ENCODE measurements around the gene SGF29.
A peak's percentile ranks its signal among the peaks of the same experiment; 100 is the strongest.
"Not testable (repeated sequence)": the region's sequence is repeated elsewhere in the genome, so short reads cannot be mapped to it uniquely, and the experiment has no call there.

The SGF29 gene

DNA sequence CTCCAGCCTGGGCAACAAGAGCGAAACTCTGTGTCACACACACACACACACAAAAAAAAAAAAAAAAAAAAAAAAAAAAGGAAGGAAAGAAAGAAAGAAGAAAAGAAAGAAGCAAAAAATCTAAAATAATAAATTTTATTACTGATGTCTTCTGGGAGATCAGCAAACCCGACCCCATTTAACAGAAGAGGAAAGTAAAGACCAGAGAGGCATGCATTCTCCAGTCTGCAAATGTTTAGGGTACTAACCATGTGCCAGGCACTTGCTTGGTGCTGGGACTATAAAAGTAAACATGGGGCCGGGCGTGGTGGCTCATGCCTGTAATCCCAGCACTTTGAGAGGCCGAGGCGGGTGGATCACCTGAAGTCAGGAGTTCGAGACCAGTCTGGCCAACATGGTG, 7.8 kb upstream of the SGF29 start:
- H3K27ac Mint-ChIP-seq; H3K4me3 Mint-ChIP-seq; H3K4me1 Mint-ChIP-seq (ENCODE audit: low read depth); H3K9me3 Mint-ChIP-seq (ENCODE audit: low read depth); H3K27me3 Mint-ChIP-seq; H3K36me3 Mint-ChIP-seq: not testable (repeated sequence)

DNA sequence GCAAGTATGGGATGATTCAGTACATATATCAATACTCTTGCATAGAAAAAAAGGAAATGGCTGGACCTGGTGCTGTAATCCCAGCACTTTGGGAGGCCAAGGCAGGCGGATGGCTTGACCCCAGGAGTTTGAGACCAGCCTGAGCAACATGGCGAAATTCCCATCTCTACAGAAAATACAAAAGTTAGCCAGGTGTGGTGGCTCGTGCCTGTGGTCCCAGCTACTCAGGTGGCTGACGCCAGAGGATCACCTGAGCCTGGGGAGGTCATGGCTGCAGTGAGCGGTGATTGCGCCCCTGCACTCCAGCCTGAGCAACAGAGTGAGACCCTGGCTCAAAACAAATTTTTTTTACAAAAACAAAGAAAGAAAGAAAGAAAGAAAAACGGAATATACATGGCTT, 7.1 kb upstream of the SGF29 start:
- H3K9me3 Mint-ChIP-seq (ENCODE audit: low read depth), result no peaks in the 10 kb centered on the region
- peaks cover 6% of the 10 kb centered on the region for H3K4me1 Mint-ChIP-seq (ENCODE audit: low read depth)
- no peak overlapping the region for H3K4me3 Mint-ChIP-seq
- no peaks in the 10 kb centered on the region for H3K36me3 Mint-ChIP-seq
- H3K27me3 Mint-ChIP-seq, result no peaks in the 10 kb centered on the region
- no peak overlapping the region for H3K27ac Mint-ChIP-seq

DNA sequence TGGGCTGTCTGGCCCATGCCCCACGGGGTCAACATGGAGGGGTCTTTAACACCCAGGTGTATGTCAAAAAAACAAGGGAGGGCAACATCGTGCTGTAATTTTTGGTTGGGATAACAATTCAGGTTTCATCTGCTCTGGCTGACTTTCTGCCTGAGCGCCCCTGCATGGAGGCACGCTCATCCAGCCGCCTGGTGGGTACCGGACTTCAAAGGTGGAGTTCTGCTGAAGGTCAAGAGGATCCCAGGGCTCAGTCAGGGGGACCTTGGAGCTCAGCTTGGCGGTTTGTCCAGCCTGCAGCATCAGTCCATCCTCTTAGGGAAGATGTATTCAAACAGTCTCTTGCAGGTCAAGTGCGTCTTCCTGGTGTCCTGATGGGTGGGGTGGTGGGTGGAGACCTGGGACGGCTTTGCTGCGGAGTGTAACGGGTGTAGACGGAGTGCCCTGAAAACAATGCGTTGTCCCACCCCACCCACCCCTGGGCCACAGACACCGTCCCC, 5.4 kb upstream of the SGF29 start:
- Mint-ChIP-seq H3K27ac (no peak overlapping the region), H3K4me3 (no peak overlapping the region), H3K9me3 (ENCODE audit: low read depth) (no peaks in the 10 kb centered on the region), H3K27me3 (no peaks in the 10 kb centered on the region), H3K36me3 (no peaks in the 10 kb centered on the region), H3K4me1 (ENCODE audit: low read depth) (peaks cover 4% of the 10 kb centered on the region)

DNA sequence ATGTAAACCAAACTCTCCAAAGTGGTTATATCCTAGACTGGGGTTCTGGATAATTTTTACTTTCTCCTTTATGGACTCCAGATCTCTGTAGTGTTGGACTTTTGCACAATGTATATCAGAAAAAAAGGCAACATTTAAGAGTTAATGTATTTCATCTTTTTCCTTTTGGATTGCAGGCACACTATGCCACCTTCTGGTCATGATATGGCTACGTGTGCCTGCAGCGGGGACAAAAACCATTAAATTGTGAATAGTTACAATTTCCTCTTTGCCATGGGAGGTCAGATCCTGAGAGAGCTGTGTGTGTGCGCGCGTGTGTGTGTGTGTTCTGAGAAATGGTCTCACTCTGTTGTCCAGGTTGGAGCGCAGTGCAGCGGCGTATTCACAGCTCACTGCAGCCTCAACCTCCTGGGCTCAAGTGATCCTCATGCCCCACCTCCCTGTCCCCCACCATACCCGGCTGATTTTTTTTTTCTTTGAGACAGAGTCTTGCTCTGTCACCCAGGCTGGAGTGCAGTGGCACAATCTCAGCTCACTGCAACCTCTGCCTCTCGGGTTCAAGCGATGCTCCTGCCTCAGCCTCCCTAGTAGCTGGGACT, 4.3 kb upstream of the SGF29 start:
- Mint-ChIP-seq H3K9me3 (ENCODE audit: low read depth) (no peaks in the 10 kb centered on the region), H3K4me3 (peak overlapping the region; percentile 15), H3K36me3 (no peaks in the 10 kb centered on the region), H3K27me3 (no peaks in the 10 kb centered on the region), H3K27ac (no peak overlapping the region), H3K4me1 (ENCODE audit: low read depth) (peaks cover 7% of the 10 kb centered on the region)

DNA sequence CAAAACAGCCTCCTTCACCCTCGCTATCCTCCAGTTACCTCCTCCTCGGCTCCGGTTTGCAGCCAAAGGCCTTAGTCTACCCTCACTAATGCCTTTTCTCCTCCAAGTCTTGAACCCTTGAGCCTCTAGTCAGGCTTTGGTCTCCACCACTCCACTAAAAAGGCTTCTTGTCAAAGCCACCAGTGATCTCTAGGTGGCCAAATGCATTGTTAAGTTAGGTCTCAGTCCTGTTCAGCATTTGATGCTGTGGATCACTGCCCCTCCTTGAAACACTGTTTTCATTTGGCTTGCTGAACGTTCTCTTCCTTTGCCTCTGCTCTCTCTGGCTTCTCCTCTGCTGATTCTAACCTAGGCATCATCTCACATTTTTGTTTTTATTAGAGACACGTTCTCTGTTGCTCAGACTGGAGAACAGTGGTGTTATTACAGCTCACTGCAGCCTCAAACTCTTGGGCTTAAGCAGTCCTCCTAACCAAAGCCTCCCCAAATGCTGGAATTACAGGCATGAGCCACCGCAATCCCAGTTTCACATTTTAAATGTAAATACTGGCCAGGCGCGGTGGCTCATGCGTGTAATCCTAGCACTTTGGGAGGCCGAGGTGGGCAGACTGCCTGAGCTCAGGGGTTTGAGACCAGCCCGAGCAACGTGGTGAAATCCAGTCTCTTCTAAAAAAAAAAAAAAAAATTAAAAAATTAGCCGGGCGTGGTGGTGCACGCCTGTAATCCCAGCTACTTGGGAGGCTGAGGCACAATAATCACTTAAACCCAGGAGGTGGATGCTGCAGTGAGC, 1.1 kb downstream of the SGF29 start:
- Mint-ChIP-seq H3K36me3 (peaks cover 7% of the 10 kb centered on the region), H3K4me3 (peak overlapping the region; percentile 95), H3K4me1 (ENCODE audit: low read depth) (peaks cover 34% of the 10 kb centered on the region), H3K27ac (peak overlapping the region; percentile 89), H3K27me3 (no peaks in the 10 kb centered on the region), H3K9me3 (ENCODE audit: low read depth) (no peaks in the 10 kb centered on the region)

DNA sequence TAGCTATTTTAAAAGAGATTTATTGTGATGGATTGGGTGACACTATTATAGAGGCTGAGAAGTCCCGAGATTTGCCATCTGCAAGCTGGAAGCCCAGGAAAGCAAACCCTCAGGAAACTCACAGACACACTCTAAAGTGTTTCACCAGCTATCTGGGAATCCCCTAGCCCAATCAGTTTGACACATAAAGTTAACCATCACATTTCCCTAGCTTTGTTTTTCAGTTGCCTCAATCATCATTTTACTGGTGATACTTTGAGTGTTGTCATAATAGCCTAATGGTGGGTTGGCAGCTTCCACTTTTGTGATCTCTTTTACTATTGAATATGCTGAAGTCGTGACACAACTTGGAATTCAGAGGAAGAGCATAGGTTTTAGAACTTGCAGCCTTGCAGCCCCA, 1.8 kb downstream of the SGF29 start:
- peak overlapping the region; percentile 76 for H3K27ac Mint-ChIP-seq
- H3K4me3 Mint-ChIP-seq, result peak overlapping the region; percentile 44
- peaks cover 7% of the 10 kb centered on the region for H3K36me3 Mint-ChIP-seq
- H3K4me1 Mint-ChIP-seq (ENCODE audit: low read depth), result peaks cover 36% of the 10 kb centered on the region
- no peaks in the 10 kb centered on the region for H3K27me3 Mint-ChIP-seq
- no peaks in the 10 kb centered on the region for H3K9me3 Mint-ChIP-seq (ENCODE audit: low read depth)

DNA sequence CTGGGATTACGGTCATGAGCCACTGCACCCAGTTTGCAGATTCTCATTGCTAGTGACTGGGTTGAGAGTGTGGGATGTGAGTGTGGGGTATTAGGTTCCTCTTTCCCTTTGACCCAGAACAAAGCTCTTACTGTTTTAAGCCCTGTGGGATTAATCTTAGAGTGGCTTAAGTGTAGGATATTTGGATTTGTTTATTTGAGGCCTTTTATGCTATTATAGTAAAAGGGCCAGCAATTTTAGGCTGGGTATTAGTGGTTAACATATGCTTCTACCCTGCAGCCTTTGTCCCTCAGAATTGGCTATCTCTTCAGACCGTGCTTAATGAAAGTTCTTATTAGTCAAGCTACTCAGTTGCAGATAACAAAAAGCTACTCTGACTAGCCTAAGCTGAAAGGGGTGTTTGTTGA, 3.2 kb downstream of the SGF29 start:
- H3K27ac Mint-ChIP-seq, result no peak overlapping the region
- H3K36me3 Mint-ChIP-seq, result peaks cover 7% of the 10 kb centered on the region
- no peaks in the 10 kb centered on the region for H3K9me3 Mint-ChIP-seq (ENCODE audit: low read depth)
- H3K4me3 Mint-ChIP-seq, result peak overlapping the region; percentile 17
- no peaks in the 10 kb centered on the region for H3K27me3 Mint-ChIP-seq
- H3K4me1 Mint-ChIP-seq (ENCODE audit: low read depth), result peaks cover 40% of the 10 kb centered on the region

DNA sequence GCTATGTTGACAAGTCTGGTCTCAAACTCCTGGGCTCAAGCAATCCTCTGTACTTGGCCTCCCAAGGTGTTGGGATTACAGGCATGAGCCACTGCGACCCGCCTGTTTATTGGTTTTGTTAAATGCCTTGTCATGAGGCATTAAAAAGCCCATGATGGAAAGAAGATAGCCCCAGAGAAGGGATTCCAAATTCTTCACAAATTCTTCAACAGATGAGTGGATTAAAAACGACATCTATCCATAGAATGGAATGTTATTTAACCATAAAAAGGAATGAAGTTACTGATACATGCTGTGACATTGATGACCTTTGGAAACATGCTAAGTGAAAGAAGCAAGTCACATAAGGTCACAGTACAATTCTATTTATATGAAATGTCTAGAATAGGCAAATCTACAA, 4.7 kb downstream of the SGF29 start:
- peaks cover 52% of the 10 kb centered on the region for H3K4me1 Mint-ChIP-seq (ENCODE audit: low read depth)
- no peak overlapping the region for H3K4me3 Mint-ChIP-seq
- no peaks in the 10 kb centered on the region for H3K27me3 Mint-ChIP-seq
- H3K27ac Mint-ChIP-seq, result no peak overlapping the region
- no peaks in the 10 kb centered on the region for H3K9me3 Mint-ChIP-seq (ENCODE audit: low read depth)
- H3K36me3 Mint-ChIP-seq, result peaks cover 7% of the 10 kb centered on the region

DNA sequence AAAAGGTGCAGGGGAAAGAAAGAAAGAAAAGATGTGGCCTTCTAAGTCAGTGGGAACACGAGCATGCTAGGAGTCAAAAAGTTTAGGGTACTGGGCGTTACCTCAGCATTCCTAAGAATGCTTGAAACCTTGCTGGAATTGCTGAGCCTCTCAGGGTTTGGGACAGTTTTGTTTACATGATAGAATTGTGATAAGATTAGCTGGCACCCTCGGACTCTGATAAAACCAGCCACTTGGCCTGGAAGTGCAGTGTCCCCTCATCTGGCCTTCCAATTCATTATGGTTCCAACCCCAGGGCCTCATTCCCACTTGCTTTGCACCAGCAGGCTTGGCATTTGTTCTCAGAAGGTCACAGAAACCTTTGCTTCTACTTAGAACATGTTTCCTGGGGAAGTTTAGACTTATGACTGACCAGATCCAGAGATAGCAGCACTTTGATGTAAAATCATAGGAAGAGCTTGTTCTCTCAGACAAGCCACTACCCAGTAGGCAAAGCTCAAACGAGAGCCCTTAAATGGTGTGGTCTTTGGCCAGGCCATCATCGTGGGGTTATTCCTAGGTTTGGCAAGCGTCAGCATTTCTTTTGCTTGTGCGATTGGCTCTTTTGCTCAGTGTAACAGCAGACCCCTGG, 8.0 kb downstream of the SGF29 start:
- H3K4me3 Mint-ChIP-seq, result no peak overlapping the region
- H3K9me3 Mint-ChIP-seq (ENCODE audit: low read depth), result no peaks in the 10 kb centered on the region
- peaks cover 13% of the 10 kb centered on the region for H3K36me3 Mint-ChIP-seq
- peaks cover 43% of the 10 kb centered on the region for H3K4me1 Mint-ChIP-seq (ENCODE audit: low read depth)
- no peak overlapping the region for H3K27ac Mint-ChIP-seq
- H3K27me3 Mint-ChIP-seq, result no peaks in the 10 kb centered on the region

DNA sequence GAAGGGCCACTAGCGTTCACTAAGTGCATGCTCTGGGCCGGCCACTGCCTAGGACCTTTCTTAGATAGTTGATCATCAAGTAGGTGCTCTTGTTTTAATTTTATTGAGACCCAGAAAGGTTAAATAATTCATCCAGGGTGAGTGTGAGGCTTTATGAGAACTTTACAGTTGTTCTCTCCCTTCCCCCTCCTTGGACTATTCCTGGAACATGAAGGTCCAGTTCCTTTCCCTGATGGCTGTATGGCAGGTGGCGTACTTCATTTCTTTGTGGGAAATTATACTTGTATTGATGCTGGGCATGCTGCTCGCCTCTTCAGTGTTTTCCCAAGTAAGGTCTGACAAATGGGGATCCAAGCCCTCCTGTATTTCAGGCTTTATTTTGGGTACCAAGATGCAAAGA, 8.5 kb downstream of the SGF29 start:
- Mint-ChIP-seq H3K9me3 (ENCODE audit: low read depth) (no peaks in the 10 kb centered on the region), H3K27me3 (no peaks in the 10 kb centered on the region), H3K4me1 (ENCODE audit: low read depth) (peaks cover 38% of the 10 kb centered on the region), H3K36me3 (peaks cover 14% of the 10 kb centered on the region), H3K27ac (no peak overlapping the region), H3K4me3 (no peak overlapping the region)

DNA sequence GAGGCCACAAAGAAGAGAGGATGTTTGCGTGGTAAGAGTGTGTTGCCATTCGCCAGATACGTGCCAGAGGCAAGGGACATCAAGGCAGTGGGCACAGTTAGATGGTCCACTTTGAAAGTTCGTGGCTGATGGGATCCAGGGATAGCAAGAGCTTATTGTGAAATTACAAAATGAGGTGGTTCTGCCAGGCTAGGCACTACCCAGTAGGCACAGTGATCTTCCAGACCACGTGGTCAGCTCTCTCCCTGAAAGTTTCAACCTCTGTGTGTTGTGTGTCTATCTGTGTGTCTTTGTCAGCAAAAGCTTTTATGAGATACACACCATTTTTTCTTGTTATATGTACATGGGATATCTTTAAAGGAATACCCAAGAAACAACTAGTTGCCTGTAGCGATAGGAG, 9.5 kb downstream of the SGF29 start:
- Mint-ChIP-seq H3K9me3 (ENCODE audit: low read depth) (peaks cover 3% of the 10 kb centered on the region), H3K36me3 (peaks cover 18% of the 10 kb centered on the region), H3K27ac (no peak overlapping the region), H3K4me1 (ENCODE audit: low read depth) (peaks cover 39% of the 10 kb centered on the region), H3K4me3 (no peak overlapping the region), H3K27me3 (no peaks in the 10 kb centered on the region)

DNA sequence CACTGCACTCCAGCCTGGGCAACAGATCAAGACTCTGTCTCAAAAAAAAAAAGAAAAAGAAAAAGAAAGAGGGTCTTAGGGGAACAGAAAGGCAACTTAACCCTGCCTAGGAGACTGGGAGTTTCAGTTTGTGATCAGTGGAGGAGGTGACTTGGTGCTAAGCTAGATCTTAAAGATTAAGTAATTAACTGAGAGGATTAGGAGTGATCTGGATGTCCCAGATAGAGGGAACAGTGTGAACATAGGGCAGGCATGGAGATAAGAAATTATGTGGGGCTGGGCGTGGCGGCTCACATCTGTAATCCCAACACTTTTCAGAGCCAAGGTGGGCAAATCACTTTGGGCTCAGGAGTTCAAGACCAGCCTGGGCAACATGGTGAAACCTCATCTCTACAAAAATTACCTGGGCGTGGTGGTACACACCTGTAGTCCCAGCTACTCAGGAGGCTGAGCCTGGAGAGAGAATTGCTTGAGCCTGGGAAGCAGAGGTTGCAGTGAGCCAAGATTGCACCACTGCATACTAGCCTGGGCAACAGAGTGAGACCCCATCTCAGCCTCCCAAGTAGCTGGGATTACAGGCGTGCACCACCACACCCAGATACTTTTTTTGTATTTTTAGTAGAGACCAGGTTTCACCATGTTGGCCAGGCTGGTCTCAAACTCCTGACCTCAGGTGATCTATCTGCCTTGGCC, 12.7 kb downstream of the SGF29 start:
- H3K27ac Mint-ChIP-seq, result not testable (repeated sequence)

DNA sequence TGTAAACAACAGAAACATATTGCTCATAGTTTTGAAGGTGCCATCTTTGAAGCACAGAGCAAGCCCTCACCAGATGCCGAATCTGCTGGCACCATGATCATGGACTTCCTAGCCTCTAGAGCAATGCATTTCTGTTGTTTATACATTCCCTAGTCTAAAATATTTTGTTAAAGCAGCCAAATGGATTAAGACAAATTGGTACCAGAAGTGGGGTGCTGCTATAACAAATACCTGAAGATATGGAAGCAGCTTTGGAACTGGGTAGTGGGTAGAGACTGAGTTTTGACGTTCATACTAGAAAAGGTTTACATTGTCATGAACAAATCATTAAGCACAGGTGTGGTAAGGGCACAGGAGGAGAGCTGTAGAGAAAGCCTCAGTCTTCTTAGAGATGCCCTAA, 13.6 kb downstream of the SGF29 start:
- Mint-ChIP-seq H3K4me3 (no peak overlapping the region), H3K9me3 (ENCODE audit: low read depth) (peaks cover 3% of the 10 kb centered on the region), H3K4me1 (ENCODE audit: low read depth) (peaks cover 31% of the 10 kb centered on the region), H3K27me3 (no peaks in the 10 kb centered on the region), H3K36me3 (peaks cover 17% of the 10 kb centered on the region), H3K27ac (no peak overlapping the region)

More for the DNA sequence above, 12.7 kb downstream of the SGF29 start:
- not testable (repeated sequence) for H3K4me3 Mint-ChIP-seq; H3K27me3 Mint-ChIP-seq; H3K9me3 Mint-ChIP-seq (ENCODE audit: low read depth)
- H3K4me1 Mint-ChIP-seq (ENCODE audit: low read depth), result peaks cover 37% of the 10 kb centered on the region
- H3K36me3 Mint-ChIP-seq, result peaks cover 17% of the 10 kb centered on the region

DNA sequence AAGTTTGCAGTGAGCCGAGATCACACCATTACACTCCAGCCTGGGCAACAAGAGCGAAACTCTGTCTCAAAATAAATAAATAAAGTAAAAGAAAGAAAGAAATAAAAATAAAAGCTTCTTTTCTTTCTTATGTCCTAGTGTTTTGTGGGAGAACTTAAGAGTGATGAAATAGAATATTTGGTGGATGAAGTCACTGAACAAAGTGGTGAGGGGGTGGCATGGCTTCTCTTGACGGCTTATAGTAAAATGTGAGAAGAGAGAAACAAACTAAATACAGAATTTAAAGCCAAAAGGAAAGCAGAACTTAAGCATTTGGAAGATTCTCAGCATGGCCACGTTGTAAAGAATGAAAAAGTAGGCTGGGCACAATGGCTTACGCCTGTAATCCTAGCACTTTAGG, 15.3 kb downstream of the SGF29 start:
- Mint-ChIP-seq H3K27me3 (no peaks in the 10 kb centered on the region), H3K27ac (no peak overlapping the region), H3K36me3 (peaks cover 17% of the 10 kb centered on the region), H3K4me1 (ENCODE audit: low read depth) (peaks cover 36% of the 10 kb centered on the region), H3K9me3 (ENCODE audit: low read depth) (peaks cover 3% of the 10 kb centered on the region), H3K4me3 (no peak overlapping the region)

Data from activated naive CD8-positive, alpha-beta T cell (primary cell).